Activated CD4-positive, CD25-positive, alpha-beta regulatory T cell treated with anti-CD3 and anti-CD28 coated beads, Interleukin-2, amount 50 U/mL, for 24 hours (primary cell): ENCODE results near the gene NHLRC3.
"Not testable (repeated sequence)": the region's sequence is repeated elsewhere in the genome, so short reads cannot be mapped to it uniquely, and the experiment has no call there.

Experiments
- ATAC-seq, 2 donors: fragments of 150-1000 bp; cut with Tn5 transposase; one replicate each; pipeline ENCODE4 v1.10.0; 2021; ENCODE audit warnings: mild to moderate bottlenecking in 1 of 2, moderate library complexity in 1 of 2

NHLRC3 gene

GRCh38 chr13:39047560-39047959, 9.3 kb downstream of the NHLRC3 start:
- no peak for ATAC-seq

- no peak for ATAC-seq
These were observed 10.6 kb downstream of the NHLRC3 start for GRCh38 chr13:39048806-39049205.

- no peak for ATAC-seq
These were observed 11.0 kb downstream of the NHLRC3 start for GRCh38 chr13:39049274-39049673.

- no peak for ATAC-seq
These were observed 12.9 kb downstream of the NHLRC3 start for GRCh38 chr13:39051157-39051556.

- ATAC-seq = no peak
These were observed 14.7 kb downstream of the NHLRC3 start for GRCh38 chr13:39052944-39053343.

- ATAC-seq = no peak
These were observed 15.9 kb downstream of the NHLRC3 start for GRCh38 chr13:39054112-39054511.

GRCh38 chr13:39056018-39056417, 17.8 kb downstream of the NHLRC3 start:
- no peak for ATAC-seq

- no peak for ATAC-seq
These were observed 19.8 kb downstream of the NHLRC3 start for GRCh38 chr13:39058040-39058439.

- no peak for ATAC-seq
These were observed 23.7 kb downstream of the NHLRC3 start for GRCh38 chr13:39062004-39062403.

GRCh38 chr13:39072842-39073241, 34.6 kb downstream of the NHLRC3 start:
- no peak for ATAC-seq

- ATAC-seq = no peak
These were observed 35.7 kb downstream of the NHLRC3 start for GRCh38 chr13:39073983-39074382.

- not testable (repeated sequence) for ATAC-seq
These were observed 48.1 kb downstream of the NHLRC3 start for GRCh38 chr13:39086251-39086945.

- no peak for ATAC-seq
These were observed 53.3 kb downstream of the NHLRC3 start for GRCh38 chr13:39091586-39091985.

- peak; percentile 73 to 88 for ATAC-seq
These were observed 57.2 kb downstream of the NHLRC3 start for GRCh38 chr13:39095500-39095899.

GRCh38 chr13:39099231-39099630, 61.0 kb downstream of the NHLRC3 start:
- ATAC-seq = no peak
